Upper lobe of left lung (tissue), 4 donors: ENCODE results near the gene MS4A6E.

Experiments used
- CTCF ChIP-seq, 6 experiments: fragments of 450-650 bp in 4 of 6; fragments of 200-600 bp in 2 of 6; sonication (generic) in 2 of 6; IDR thresholded peaks; one replicate each; pipeline ENCODE4 v1.5.1; 2016 to 2019; ENCODE audit warnings: antibody characterized with exemption in 6 of 6
- EP300 ChIP-seq, 4 donors: sonication (generic); formaldehyde crosslinking; IDR thresholded peaks; one replicate each; pipeline ENCODE4 v1.5.1; 2017; ENCODE audit warnings: antibody characterized with exemption in 4 of 4, control low read depth in 2 of 4
- POLR2A ChIP-seq, 4 donors: fragments of 450-650 bp; IDR thresholded peaks; one replicate each; pipeline ENCODE4 v1.5.1; 2016 to 2017; ENCODE audit warnings: antibody characterized with exemption in 4 of 4, mild to moderate bottlenecking in 2 of 4
- POLR2AphosphoS5 ChIP-seq, 2 donors: sonication (generic); formaldehyde crosslinking; IDR thresholded peaks; one replicate each; pipeline ENCODE4 v1.5.1; 2017; ENCODE audit warnings: antibody characterized with exemption in 2 of 2

- TF ChIP-seq CTCF (IDR thresholded peaks at IDR 0.05) (no peak), POLR2A (IDR thresholded peaks at IDR 0.05) (no peak), POLR2AphosphoS5 (IDR thresholded peaks at IDR 0.05) (no peak), EP300 (IDR thresholded peaks at IDR 0.05) (no peak)
Measured at GRCh38 chr11:60370811-60371298, 43.8 kb downstream of the MS4A6E start.
